Osteocyte (in vitro differentiated cells): Measurements from ENCODE around the gene DAB2IP. TPM values are rescaled to one million over a fixed set of nuclear protein-coding genes. Genes with fewer than 3 reads are reported as not detected.

Source experiments
- DNase-seq: peaks from one replicate; pipeline ENCODE4 v3.0.0; 2021; ENCODE audit warnings: mixed read lengths; ENCODE audit not compliant: unreplicated experiment; ENCODE audit errors: extremely low spot score
- H3K27ac Mint-ChIP-seq: one replicate; pipeline ENCODE4 v1.8.0; 2021; ENCODE audit warnings: mild to moderate bottlenecking, mixed read lengths; ENCODE audit not compliant: unreplicated experiment
- H3K27me3 Mint-ChIP-seq: one replicate; pipeline ENCODE4 v1.8.0; 2021; ENCODE audit warnings: mixed read lengths; ENCODE audit not compliant: unreplicated experiment
- H3K36me3 Mint-ChIP-seq: one replicate; pipeline ENCODE4 v1.8.0; 2021; ENCODE audit warnings: mixed read lengths; ENCODE audit not compliant: unreplicated experiment
- H3K4me1 Mint-ChIP-seq: one replicate; pipeline ENCODE4 v1.8.0; 2021; ENCODE audit warnings: mixed read lengths; ENCODE audit not compliant: unreplicated experiment
- H3K4me3 Mint-ChIP-seq: one replicate; pipeline ENCODE4 v1.8.0; 2021; ENCODE audit warnings: mild to moderate bottlenecking, moderate library complexity, mixed read lengths; ENCODE audit not compliant: unreplicated experiment
- H3K9me3 Mint-ChIP-seq: one replicate; pipeline ENCODE4 v1.8.0; 2021; ENCODE audit warnings: mixed read lengths; ENCODE audit not compliant: unreplicated experiment
- total RNA-seq: library from RNA; stranded (reverse); gene quantifications from 2 replicates; pipeline ENCODE4 v1.2.1, GENCODE V29; 2021
- TF ChIP-seq, protein P1 (sequence below): fragments of 200-600 bp; sonication (generic); IDR thresholded peaks from 2 replicates; pipeline ENCODE4 v1.5.0; 2021; ENCODE audit warnings: antibody characterized with exemption, mild to moderate bottlenecking, moderate library complexity

Gene DAB2IP
- total RNA-seq, 1 donor from 2014 or later: 43.6 TPM

DNA sequence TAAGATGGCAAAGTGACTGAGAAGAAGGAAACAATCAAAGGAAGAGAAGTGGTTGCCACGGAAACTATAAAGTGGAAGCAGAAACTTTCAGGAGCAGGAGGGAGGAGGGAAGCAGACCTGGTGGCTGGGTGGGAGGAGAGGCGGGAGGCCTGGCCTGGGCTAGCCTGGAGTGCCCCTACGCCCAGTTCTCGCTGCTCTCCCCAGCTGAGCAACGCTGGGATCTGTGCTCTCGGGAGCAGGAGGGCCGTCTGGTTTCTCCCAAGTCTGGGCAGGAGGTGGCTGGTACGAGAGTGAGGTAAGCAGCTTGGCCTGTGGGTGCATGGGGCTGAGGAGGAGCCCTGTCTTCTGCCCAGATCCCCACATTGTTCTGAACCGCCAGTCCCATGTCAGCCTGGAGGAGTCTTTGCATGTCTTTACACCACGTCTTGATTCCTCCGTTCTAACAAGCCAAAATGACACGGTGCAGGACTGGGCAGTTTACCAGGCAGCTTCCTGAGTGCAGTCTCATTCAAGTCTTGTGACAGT is 15.0 kb upstream of the DAB2IP start:
- TF ChIP-seq, protein P1, sequence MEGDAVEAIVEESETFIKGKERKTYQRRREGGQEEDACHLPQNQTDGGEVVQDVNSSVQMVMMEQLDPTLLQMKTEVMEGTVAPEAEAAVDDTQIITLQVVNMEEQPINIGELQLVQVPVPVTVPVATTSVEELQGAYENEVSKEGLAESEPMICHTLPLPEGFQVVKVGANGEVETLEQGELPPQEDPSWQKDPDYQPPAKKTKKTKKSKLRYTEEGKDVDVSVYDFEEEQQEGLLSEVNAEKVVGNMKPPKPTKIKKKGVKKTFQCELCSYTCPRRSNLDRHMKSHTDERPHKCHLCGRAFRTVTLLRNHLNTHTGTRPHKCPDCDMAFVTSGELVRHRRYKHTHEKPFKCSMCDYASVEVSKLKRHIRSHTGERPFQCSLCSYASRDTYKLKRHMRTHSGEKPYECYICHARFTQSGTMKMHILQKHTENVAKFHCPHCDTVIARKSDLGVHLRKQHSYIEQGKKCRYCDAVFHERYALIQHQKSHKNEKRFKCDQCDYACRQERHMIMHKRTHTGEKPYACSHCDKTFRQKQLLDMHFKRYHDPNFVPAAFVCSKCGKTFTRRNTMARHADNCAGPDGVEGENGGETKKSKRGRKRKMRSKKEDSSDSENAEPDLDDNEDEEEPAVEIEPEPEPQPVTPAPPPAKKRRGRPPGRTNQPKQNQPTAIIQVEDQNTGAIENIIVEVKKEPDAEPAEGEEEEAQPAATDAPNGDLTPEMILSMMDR: no peak
- Mint-ChIP-seq H3K9me3 (no peaks in the 10 kb centered on the region), H3K27me3 (no peaks in the 10 kb centered on the region), H3K4me1 (peaks cover 34% of the 10 kb centered on the region), H3K27ac (no peak overlapping the region), H3K4me3 (no peak overlapping the region), H3K36me3 (no peaks in the 10 kb centered on the region)
- DNase-seq: no peak

DNA sequence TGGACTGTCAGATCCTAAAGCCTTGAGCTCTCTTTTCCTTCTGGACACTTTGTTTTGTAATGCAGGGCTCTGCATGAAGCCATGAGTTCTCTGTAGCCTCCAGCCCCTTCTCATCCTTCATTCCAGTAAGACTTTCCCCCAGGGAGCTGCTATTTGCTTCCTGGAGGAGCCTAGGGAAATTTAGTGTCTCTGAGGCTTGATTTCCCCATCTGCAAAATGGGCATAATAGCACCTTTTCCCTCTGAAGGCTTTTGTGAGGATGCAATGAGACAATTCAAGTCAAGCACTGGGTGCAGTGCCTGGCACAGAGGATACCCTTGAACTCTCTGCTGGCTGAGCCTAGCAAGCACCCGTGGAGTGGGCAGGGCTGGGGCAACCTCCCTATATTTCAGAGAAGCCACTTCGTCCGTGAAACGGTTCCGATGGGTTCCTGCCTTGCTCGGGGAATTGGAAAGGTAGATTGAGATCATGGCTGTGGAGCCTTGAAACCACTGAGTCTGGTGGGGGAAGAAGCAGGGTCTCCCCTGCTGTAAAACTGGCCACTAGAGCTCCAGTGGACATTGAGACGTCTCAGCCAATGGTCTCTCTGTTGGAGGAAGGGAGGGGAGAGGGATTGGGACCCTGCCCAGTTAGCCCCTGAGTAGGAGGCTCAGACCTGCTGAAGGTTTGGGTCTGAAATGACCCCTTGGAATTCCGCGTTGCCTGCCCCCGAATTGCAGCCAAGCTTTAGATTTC is 14.3 kb upstream of the DAB2IP start:
- H3K36me3 Mint-ChIP-seq: no peaks in the 10 kb centered on the region
- no peaks in the 10 kb centered on the region for H3K9me3 Mint-ChIP-seq
- no peak for DNase-seq
- H3K27me3 Mint-ChIP-seq: no peaks in the 10 kb centered on the region
- no peak overlapping the region for H3K27ac Mint-ChIP-seq
- H3K4me3 Mint-ChIP-seq: no peak overlapping the region
- H3K4me1 Mint-ChIP-seq: peaks cover 35% of the 10 kb centered on the region
- TF ChIP-seq, protein P1: no peak

DNA sequence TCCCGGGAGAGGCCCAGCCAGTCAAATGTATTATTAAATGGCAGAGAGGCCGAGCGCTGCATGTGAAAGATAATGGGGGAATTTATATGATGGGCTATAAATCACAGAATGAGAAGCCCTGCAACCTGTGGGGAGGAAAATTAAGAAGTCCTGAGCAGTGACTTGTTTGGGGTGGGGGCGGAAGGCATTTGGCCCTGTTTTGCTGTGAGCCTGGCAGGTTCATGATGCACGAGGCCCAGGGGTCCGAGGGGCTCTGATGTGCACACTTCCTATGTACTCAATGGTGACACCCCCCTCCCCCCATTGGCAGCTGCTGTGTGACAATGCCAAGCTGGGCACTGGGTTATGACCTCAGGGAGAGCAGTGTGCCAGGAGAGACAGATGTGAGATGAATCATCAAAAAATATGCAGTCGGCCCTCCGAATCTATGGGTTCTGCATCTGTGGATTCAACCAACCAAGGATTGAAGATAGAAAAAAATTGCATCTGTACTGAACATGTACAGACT is 13.7 kb upstream of the DAB2IP start:
- no peak overlapping the region for H3K4me3 Mint-ChIP-seq
- no peak overlapping the region for H3K27ac Mint-ChIP-seq
- TF ChIP-seq, protein P1: no peak
- no peaks in the 10 kb centered on the region for H3K36me3 Mint-ChIP-seq
- peaks cover 35% of the 10 kb centered on the region for H3K4me1 Mint-ChIP-seq
- DNase-seq: no peak
- no peaks in the 10 kb centered on the region for H3K27me3 Mint-ChIP-seq
- H3K9me3 Mint-ChIP-seq: no peaks in the 10 kb centered on the region

DNA sequence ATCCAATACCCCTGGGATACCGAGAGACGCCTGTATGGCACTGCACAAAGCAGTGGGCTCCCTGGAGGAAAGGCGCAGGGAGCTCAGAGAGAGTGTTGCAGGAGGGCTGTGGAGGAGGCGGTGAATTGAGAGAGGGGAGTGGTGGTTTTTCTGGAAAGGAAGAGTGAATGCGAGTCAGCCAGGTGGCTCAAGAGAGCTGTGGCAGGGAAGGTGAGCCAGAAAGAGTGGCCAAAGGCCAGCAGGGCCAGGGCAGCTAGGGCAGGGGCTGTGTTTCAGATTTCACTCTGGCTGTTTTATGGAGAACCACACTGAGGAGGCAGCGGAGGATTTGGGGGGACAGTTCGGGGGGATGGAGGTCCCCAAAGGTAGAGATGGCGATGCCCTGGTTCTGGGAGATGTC is 13.0 kb upstream of the DAB2IP start:
- TF ChIP-seq, protein P1: no peak
- no peak for DNase-seq
- H3K27me3 Mint-ChIP-seq: no peaks in the 10 kb centered on the region
- no peaks in the 10 kb centered on the region for H3K9me3 Mint-ChIP-seq
- H3K4me1 Mint-ChIP-seq: peaks cover 35% of the 10 kb centered on the region
- no peak overlapping the region for H3K27ac Mint-ChIP-seq
- H3K4me3 Mint-ChIP-seq: no peak overlapping the region
- no peaks in the 10 kb centered on the region for H3K36me3 Mint-ChIP-seq

DNA sequence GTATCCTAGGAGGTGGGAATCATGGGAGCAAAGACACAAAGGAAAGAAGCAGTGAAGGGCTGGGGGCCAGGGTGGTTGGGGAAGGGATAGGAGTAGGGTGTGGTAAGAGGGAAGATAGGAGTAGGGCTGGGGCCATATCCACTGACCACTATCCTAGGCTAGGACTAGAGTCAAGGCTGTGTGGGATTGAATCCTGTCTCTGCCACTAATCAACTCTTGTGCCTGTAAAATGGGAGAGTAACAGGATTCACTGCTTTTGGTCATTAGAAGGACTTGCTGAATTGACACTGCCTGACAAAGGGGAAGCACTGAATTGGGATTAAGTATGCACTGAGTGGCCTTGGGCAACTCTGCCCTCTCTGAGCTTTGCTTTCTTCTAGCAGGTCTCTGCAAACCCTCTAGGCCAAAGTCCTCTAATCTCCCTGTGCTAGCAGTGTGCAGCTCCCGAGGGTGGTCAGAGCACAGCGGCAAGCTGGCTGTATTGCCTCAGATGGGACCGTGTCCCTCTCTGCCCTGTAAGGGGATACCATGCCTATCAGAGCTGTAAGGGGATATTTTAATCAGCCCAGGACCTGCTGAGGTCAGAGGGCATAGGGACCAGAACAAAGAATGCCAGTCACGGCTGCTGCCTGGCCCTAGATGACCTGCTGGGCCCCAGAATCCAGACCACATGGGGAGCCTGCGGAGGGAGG is 12.4 kb upstream of the DAB2IP start:
- Mint-ChIP-seq H3K27ac (no peak overlapping the region), H3K36me3 (no peaks in the 10 kb centered on the region), H3K9me3 (no peaks in the 10 kb centered on the region), H3K27me3 (no peaks in the 10 kb centered on the region), H3K4me3 (no peak overlapping the region), H3K4me1 (peaks cover 35% of the 10 kb centered on the region)
- TF ChIP-seq, protein P1: no peak
- no peak for DNase-seq
